GM18502 (cell line): ENCODE results near the gene TIE1.

Experiments used
- ATAC-seq: cut with Tn5 transposase; IDR thresholded peaks from one replicate; pipeline ENCODE4 v1.9.1; 2021; ENCODE audit warnings: mild to moderate bottlenecking; ENCODE audit not compliant: unreplicated experiment, poor library complexity

TIE1 gene

GRCh38 chr1:43288785-43289706, 11.7 kb upstream of the TIE1 start:
- ATAC-seq: no peak

DNA sequence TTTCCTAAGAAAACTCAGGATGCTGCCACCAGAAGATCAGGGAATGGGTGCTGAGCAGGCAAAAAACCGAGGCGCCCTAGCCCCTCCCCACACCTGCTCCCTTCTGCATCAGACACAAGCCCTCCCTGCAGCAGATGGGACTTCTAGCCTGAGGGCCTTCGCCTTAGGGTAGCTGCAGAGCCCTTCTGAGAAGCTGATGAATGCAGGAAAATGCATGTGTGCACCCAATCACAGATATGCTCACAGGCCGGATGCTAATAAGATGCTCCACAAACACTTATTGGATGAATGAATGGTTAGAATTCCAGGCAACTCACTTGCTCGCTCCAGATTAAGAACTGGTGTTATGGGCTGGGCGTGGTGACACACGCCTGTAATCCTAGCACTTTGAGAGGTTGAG, 8.6 kb upstream of the TIE1 start:
- no peak for ATAC-seq

GRCh38 chr1:43292679-43293078, 8.1 kb upstream of the TIE1 start:
- no peak for ATAC-seq

DNA sequence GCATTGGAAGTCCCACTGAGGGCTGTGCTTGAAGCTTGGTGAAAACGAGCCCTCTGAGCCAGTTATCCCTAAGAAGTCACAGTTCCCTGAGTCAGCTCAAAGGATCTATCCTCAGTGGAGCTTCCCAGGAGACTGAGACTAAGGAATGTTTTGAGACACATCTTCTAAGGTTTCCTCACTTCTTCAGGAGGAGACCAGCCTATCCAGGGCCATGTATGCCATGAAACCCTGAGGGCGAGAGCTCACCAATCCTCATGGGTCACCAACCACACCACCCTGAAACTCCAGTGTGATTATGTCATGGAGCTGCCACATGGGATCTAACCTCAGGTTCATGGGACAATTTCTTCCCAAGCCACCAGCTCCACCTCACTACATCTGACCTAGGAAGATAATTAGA, 7.6 kb upstream of the TIE1 start:
- ATAC-seq: no peak

DNA sequence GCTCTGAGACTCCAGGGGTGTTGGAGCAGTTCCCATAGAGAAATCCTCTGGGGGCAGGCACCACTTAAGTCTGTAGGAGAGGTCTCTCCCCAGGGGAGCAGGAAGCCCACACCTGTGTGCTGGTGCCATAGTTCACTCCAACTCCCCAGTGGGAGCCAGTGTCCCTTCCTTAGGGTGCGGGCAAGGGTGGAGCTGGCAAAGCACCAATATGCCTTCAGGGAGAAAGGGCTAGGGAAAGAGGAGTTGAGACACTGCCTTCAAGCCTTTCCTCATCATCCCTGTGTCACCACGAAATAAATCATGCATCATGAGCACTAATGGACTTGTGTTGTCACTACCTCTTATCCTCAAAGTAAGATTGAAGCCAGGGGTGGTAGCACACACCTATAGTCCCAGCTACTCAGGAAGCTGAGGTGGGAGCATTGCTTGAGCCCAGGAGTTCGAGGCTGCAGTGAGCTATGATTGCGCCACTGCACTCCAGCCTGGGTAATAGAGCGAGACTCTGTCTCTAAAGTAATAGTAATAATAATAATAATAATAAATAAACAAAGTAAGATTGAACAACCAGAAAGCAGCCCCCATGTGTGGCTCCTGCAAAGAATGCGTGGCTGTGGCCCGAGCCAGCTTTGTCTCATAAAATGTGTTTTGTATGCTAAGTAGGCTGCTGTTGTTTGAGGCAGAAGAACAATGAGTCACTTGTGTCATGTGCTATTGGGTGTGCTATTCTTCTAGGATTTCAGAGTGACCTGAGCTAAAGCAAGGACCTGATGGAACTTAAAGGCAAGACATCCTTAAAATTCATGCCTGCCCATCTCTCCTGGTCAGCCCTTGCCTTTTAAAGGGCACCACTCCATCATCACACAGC, 6.7 kb upstream of the TIE1 start:
- ATAC-seq: no peak

DNA sequence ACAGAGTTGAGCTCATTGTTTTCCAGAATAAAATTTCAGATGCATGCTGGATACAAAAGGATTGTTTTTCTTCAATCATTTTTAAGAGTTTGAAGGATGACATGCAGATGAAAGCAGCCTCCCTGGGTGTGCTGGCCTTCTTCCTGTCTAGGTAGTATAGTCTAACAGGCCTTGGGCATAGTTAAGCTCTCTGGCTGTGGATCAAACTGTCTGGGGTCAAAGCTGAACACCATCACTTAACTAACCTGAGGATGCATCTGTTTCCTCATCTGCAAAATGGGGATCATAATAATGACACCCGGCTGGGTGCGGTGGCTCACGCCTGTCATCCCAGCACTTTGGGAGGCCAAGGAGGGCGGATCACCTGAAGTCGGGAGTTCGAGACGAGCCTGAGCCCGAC, 6.0 kb upstream of the TIE1 start:
- ATAC-seq: no peak

DNA sequence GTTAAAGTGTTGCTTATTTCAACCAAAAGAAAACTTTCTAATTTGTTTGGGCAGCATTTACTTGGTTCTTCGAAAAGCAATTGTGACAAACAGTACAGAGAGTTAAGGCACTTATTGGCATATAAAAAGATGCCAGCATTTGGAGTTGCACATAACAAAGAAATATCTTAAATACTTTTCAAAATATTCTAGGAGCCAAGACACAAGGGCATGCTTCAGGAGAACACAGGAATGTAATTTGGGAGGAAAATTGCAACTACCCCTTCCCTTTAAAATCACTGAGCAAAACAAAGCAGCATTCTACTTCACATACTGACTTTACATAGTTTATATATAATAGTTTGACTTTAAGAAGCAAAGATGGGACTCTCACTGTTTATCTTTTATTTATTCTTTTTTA, 4.6 kb upstream of the TIE1 start:
- no peak for ATAC-seq

DNA sequence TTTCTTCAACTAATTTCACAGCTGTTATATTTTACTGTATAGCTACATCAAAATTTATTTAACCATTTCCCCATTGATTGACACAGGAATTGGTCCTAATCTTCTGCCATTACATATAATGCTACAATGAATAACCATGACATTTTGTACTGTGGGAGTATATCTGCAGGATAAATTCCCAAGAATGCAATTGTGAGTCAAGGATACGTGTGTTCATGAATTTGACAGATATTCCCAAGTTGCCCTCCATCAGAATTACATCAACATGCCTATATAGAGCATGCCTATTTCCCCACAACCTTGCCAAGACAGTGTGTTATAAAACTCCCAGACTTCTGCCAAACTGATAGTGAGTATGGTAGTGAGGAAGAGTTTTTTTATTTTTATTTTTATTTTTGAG, 2.7 kb upstream of the TIE1 start:
- ATAC-seq: no peak

DNA sequence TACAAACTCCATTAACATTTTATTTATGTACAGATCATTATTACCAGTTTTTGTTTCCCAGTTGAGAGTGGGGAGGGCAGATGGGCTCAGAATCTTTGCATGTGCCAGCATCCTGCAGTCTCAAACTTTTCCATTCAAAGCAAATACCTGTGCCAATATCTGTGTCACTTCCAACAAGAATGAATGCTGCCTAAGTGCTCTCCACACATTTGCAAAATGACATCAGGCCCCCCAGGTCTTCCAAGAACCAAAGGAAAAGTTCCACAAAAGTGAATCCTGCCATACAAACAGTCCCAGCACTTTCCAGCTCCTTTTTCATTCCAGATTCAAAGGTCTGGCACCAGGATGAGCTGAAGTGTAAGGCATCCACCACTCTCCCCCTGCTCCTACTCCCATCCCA, 1.7 kb upstream of the TIE1 start:
- ATAC-seq: no peak

- ATAC-seq: no peak
These were observed 1.4 kb downstream of the TIE1 start for GRCh38 chr1:43302201-43302600.

DNA sequence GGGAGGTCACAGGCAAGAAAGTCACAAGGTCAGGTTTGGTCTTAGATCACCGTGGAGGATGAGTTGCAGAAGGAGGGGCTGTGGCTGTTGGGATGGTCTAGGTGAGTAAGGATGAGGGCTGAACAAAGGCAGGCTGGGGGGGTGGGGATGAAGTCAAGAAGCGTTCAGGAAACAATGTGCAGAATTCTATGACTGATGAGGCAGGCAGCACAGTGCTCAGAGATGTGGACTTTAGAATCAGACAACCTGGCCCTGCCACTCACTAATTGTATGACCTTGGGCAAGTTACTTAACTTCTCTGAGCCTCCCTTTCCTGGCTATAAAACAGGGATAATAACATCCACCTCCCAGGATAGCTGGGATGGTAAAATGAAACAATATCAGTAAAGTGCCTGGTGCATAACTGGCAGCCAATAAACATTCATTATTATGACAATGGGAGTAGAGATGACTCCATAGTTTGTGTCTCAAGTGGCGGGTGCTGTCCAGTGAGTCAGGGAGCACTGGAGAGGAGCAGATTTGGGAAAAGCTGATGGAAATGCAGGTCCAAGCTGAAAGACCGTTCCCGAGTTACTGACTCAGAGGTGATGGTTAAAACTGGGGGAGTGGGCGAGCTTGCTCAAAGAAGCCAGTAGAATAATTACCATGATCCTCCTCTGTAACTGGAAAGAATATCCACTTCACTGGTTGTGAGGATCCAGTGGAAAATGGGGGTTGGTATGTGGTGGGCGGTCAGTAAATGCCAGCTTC, 2.1 kb downstream of the TIE1 start:
- ATAC-seq: no peak

GRCh38 chr1:43303471-43304313, 2.9 kb downstream of the TIE1 start:
- ATAC-seq: no peak

DNA sequence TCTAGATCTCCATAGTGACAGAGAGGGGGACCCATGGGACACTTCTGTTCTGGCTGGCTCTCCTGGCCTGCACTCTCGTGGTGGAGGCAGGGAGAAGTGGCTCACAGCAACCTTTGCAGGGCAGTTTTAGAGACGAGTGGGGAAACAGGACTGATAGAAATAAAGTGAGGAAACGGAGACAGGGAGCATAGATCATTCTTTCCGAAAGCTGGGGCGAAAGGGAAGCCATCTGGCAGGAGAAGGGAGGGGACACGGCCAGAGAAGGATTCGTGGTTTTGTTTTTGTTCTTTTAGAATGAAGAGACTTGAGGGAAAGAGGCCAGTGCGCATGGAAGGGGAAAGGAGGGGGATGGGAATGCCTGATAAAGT, 3.5 kb downstream of the TIE1 start:
- no peak for ATAC-seq

DNA sequence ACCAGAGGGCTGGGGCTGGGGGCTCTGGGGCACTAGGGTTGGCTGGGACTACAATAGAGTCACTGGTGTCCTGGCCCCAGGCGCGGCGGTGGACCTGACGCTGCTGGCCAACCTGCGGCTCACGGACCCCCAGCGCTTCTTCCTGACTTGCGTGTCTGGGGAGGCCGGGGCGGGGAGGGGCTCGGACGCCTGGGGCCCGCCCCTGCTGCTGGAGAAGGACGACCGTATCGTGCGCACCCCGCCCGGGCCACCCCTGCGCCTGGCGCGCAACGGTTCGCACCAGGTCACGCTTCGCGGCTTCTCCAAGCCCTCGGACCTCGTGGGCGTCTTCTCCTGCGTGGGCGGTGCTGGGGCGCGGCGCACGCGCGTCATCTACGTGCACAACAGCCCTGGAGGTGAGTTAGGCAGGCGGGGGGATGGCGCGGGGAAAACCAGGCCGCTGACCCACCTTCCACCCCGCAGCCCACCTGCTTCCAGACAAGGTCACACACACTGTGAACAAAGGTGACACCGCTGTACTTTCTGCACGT, 4.1 kb downstream of the TIE1 start:
- ATAC-seq: no peak

- no peak for ATAC-seq
These were observed 4.7 kb downstream of the TIE1 start for GRCh38 chr1:43305461-43305860.

GRCh38 chr1:43305926-43306687, 5.3 kb downstream of the TIE1 start:
- no peak for ATAC-seq

DNA sequence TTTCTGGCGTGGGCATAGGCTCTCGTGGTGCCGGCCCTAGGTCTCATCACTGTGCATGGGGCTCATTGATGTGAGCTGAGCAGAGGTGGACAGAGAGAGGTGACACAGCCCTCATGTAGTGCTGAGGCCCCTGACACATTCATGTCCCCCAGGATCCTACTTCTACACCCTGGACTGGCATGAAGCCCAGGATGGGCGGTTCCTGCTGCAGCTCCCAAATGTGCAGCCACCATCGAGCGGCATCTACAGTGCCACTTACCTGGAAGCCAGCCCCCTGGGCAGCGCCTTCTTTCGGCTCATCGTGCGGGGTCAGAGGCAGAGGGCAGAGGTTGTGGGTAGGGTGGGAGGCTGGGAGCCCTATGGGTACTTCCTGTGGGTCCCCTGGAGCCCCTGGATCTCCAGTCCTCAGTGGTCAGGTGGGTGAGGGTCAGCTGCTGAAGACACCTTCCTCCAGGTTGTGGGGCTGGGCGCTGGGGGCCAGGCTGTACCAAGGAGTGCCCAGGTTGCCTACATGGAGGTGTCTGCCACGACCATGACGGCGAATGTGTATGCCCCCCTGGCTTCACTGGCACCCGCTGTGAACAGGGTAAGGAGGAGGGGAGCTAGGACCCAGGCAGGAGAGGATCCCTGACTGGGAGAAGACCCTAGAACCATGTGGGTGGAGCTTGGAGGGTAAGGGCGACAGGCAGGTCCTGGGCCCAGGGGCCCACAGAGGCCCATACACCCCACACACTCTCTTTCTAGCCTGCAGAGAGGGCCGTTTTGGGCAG, 6.1 kb downstream of the TIE1 start:
- no peak for ATAC-seq

GRCh38 chr1:43307458-43308158, 6.8 kb downstream of the TIE1 start:
- no peak for ATAC-seq
